ENCODE data around the gene PLAC1.

The PLAC1 gene

GRCh38 chrX:134670134-134670924, 12.1 kb upstream of the PLAC1 start:
- peak; percentile 73 for DNase-seq (ENCODE audit: low read depth)

GRCh38 chrX:134669378-134670098, 11.3 kb upstream of the PLAC1 start:
- peak; percentile 94 for DNase-seq (ENCODE audit: low read depth)

- DNase-seq (ENCODE audit: low read depth), result no peak
Measured at GRCh38 chrX:134664202-134664601, 5.9 kb upstream of the PLAC1 start.

GRCh38 chrX:134661295-134661694, 3.0 kb upstream of the PLAC1 start:
- no peak for DNase-seq (ENCODE audit: low read depth)

GRCh38 chrX:134660627-134661026, 2.4 kb upstream of the PLAC1 start:
- DNase-seq (ENCODE audit: low read depth), result peak; percentile 25

GRCh38 chrX:134659761-134660160, 1.5 kb upstream of the PLAC1 start:
- peak; percentile 52 for DNase-seq (ENCODE audit: low read depth)

GRCh38 chrX:134658760-134659023, 421 bp upstream of the PLAC1 start:
- no peak for DNase-seq (ENCODE audit: low read depth)

- DNase-seq (ENCODE audit: low read depth), result no peak
Measured at GRCh38 chrX:134654398-134655012, 3.8 kb downstream of the PLAC1 start.

- no peak for DNase-seq (ENCODE audit: low read depth)
Measured at GRCh38 chrX:134653835-134654234, 4.4 kb downstream of the PLAC1 start.

GRCh38 chrX:134650701-134651100, 7.6 kb downstream of the PLAC1 start:
- DNase-seq (ENCODE audit: low read depth), result no peak

- DNase-seq (ENCODE audit: low read depth), result no peak
Measured at GRCh38 chrX:134649770-134650169, 8.5 kb downstream of the PLAC1 start.

GRCh38 chrX:134647477-134647877, 10.8 kb downstream of the PLAC1 start:
- DNase-seq (ENCODE audit: low read depth), result no peak

GRCh38 chrX:134646691-134647090, 11.6 kb downstream of the PLAC1 start:
- DNase-seq (ENCODE audit: low read depth), result no peak

GRCh38 chrX:134645936-134646543, 12.2 kb downstream of the PLAC1 start:
- no peak for DNase-seq (ENCODE audit: low read depth)

- peak; percentile 6 for DNase-seq (ENCODE audit: low read depth)
Measured at GRCh38 chrX:134642386-134642785, 15.9 kb downstream of the PLAC1 start.

GRCh38 chrX:134641346-134641745, 16.9 kb downstream of the PLAC1 start:
- DNase-seq (ENCODE audit: low read depth), result no peak

GRCh38 chrX:134640914-134641313, 17.4 kb downstream of the PLAC1 start:
- no peak for DNase-seq (ENCODE audit: low read depth)

GRCh38 chrX:134636851-134637250, 21.4 kb downstream of the PLAC1 start:
- DNase-seq (ENCODE audit: low read depth), result no peak

GRCh38 chrX:134634691-134635090, 23.6 kb downstream of the PLAC1 start:
- DNase-seq (ENCODE audit: low read depth), result peak; percentile 15

GRCh38 chrX:134633832-134634231, 24.4 kb downstream of the PLAC1 start:
- no peak for DNase-seq (ENCODE audit: low read depth)

GRCh38 chrX:134633394-134633793, 24.9 kb downstream of the PLAC1 start:
- no peak for DNase-seq (ENCODE audit: low read depth)

GRCh38 chrX:134632355-134632754, 25.9 kb downstream of the PLAC1 start:
- DNase-seq (ENCODE audit: low read depth), result no peak

Data from ELR (cell line).